Measurements from ENCODE around the gene PRPF19. TPM values are rescaled to one million over a fixed set of nuclear protein-coding genes. Genes with fewer than 3 reads are reported as not detected.

PRPF19 gene
- total RNA-seq, 6 donors from 2014 or later, result 10.5 to 72.8 (median 55.1) TPM

DNA sequence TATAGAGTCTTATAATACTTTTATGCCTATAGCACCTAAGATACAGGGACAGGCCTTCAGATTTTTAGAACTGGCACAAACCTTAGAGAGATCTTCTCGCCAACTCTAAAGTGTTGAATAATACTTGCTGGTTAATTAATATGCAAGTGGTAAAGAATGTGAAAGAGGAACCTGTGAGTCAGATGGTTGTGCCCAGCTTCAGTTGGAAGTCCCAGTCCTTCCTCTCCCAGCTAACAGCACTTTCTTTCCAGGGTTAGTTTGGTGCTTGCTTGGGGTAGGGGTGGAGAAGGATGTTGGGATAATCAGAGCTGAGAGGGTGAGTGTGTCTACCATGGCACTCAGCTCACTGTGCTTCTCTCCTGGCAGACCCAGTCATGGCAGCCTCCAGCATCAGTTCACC lies 12.9 kb upstream of the PRPF19 start:
- 65 to 71% methylated on average over 1 of the region's 1 CpG for WGBS, 2 donors
- no peak for ATAC-seq (ENCODE audit: low FRiP score in 2 of 2)

GRCh38 chr11:60918939-60919265 lies 12.5 kb upstream of the PRPF19 start:
- peaks cover 23 to 50% (median 35%) of the 10 kb centered on the region in 4 donors for H3K4me1 ChIP-seq
- peaks cover 17 to 42% (median 31%) of the 10 kb centered on the region in 4 donors for H3K36me3 ChIP-seq
- DNase-seq (no peak), ATAC-seq (ENCODE audit: low FRiP score in 2 of 2) (no peak)
- no peaks in the 10 kb centered on the region for H3K9me3 ChIP-seq
- no peak for TF ChIP-seq POLR2A (IDR thresholded peaks at IDR 0.05)
- TF ChIP-seq, protein P1, sequence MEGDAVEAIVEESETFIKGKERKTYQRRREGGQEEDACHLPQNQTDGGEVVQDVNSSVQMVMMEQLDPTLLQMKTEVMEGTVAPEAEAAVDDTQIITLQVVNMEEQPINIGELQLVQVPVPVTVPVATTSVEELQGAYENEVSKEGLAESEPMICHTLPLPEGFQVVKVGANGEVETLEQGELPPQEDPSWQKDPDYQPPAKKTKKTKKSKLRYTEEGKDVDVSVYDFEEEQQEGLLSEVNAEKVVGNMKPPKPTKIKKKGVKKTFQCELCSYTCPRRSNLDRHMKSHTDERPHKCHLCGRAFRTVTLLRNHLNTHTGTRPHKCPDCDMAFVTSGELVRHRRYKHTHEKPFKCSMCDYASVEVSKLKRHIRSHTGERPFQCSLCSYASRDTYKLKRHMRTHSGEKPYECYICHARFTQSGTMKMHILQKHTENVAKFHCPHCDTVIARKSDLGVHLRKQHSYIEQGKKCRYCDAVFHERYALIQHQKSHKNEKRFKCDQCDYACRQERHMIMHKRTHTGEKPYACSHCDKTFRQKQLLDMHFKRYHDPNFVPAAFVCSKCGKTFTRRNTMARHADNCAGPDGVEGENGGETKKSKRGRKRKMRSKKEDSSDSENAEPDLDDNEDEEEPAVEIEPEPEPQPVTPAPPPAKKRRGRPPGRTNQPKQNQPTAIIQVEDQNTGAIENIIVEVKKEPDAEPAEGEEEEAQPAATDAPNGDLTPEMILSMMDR (IDR thresholded peaks at IDR 0.05), result no peak
- TF ChIP-seq EP300 (IDR thresholded peaks at IDR 0.05), result no peak
- no peak for TF ChIP-seq POLR2AphosphoS5 (IDR thresholded peaks at IDR 0.05)
- H3K4me3 ChIP-seq, result no peak overlapping the region
- 68 to 74% methylated on average over 2 of the region's 2 CpGs for WGBS, 2 donors
- no peak overlapping the region for H3K27ac ChIP-seq
- H3K27me3 ChIP-seq, result no peaks in the 10 kb centered on the region

More for the DNA sequence above, 12.9 kb upstream of the PRPF19 start:
- no peak for DNase-seq
- peak overlapping the region in 1 of 4 donors; percentile 28 for H3K27ac ChIP-seq
- H3K36me3 ChIP-seq, result peaks cover 17 to 42% (median 31%) of the 10 kb centered on the region in 4 donors
- no peak for TF ChIP-seq POLR2AphosphoS5 (IDR thresholded peaks at IDR 0.05)
- TF ChIP-seq, protein P1 (IDR thresholded peaks at IDR 0.05), result no peak
- TF ChIP-seq POLR2A (IDR thresholded peaks at IDR 0.05), result no peak
- TF ChIP-seq EP300 (IDR thresholded peaks at IDR 0.05), result no peak
- H3K4me3 ChIP-seq, result no peak overlapping the region
- H3K4me1 ChIP-seq, result peaks cover 26 to 53% (median 38%) of the 10 kb centered on the region in 4 donors
- H3K27me3 ChIP-seq, result peaks cover 0 to 2% (median 1%) of the 10 kb centered on the region in 4 donors
- H3K9me3 ChIP-seq, result no peaks in the 10 kb centered on the region

GRCh38 chr11:60918251-60918938 lies 12.0 kb upstream of the PRPF19 start:
- ATAC-seq (ENCODE audit: low FRiP score in 2 of 2), result peak in 1 of 2 donors; percentile 29
- peak in 1 of 2 donors; percentile 17 for DNase-seq
- Histone ChIP-seq H3K36me3 (peaks cover 17 to 40% (median 31%) of the 10 kb centered on the region in 4 donors), H3K27me3 (no peaks in the 10 kb centered on the region), H3K4me1 (peaks cover 23 to 49% (median 33%) of the 10 kb centered on the region in 4 donors), H3K9me3 (no peaks in the 10 kb centered on the region), H3K27ac (no peak overlapping the region), H3K4me3 (no peak overlapping the region)
- TF ChIP-seq, protein P1 (IDR thresholded peaks at IDR 0.05), result no peak
- no peak for TF ChIP-seq POLR2AphosphoS5 (IDR thresholded peaks at IDR 0.05)
- TF ChIP-seq POLR2A (IDR thresholded peaks at IDR 0.05), result no peak
- no peak for TF ChIP-seq EP300 (IDR thresholded peaks at IDR 0.05)
- WGBS, 2 donors, result 81 to 87% methylated on average over 4 of the region's 4 CpGs

GRCh38 chr11:60917267-60917666 lies 10.9 kb upstream of the PRPF19 start:
- 71 to 83% methylated on average over 1 of the region's 1 CpG for WGBS, 2 donors
- ATAC-seq (ENCODE audit: low FRiP score in 2 of 2), result no peak
- H3K27me3 ChIP-seq, result no peaks in the 10 kb centered on the region
- H3K4me1 ChIP-seq, result peaks cover 32 to 59% (median 39%) of the 10 kb centered on the region in 4 donors
- no peak for DNase-seq
- TF ChIP-seq, protein P1 (IDR thresholded peaks at IDR 0.05), result no peak
- TF ChIP-seq EP300 (IDR thresholded peaks at IDR 0.05) (no peak), POLR2AphosphoS5 (IDR thresholded peaks at IDR 0.05) (no peak), POLR2A (IDR thresholded peaks at IDR 0.05) (no peak)
- no peak overlapping the region for H3K27ac ChIP-seq
- no peak overlapping the region for H3K4me3 ChIP-seq
- H3K9me3 ChIP-seq, result no peaks in the 10 kb centered on the region
- peaks cover 17 to 29% (median 24%) of the 10 kb centered on the region in 4 donors for H3K36me3 ChIP-seq
